Heart right ventricle (tissue), 16 donors: ENCODE data around the gene CFAP54. TPM values are rescaled to one million over a fixed set of nuclear protein-coding genes. Genes with fewer than 3 reads are reported as not detected.

Experiments used
- ATAC-seq, 8 donors: fragments of 200-7000 bp; cut with Tn5 transposase; one replicate each; pipeline ENCODE4 v1.9.1; 2020; ENCODE audit warnings: mild to moderate bottlenecking in 8 of 8, moderate library complexity in 8 of 8, moderate number of reproducible peaks in 1 of 8
- DNase-seq, 2 donors: peaks; one replicate each; pipeline ENCODE4 v3.0.0-alpha.2; 2020
- H3K27ac ChIP-seq, 10 donors: fragments of 200-600 bp; sonication (generic) in 2 of 10; one replicate each; pipeline versions ENCODE4 v1.5.0 to v1.8.0; 2020 to 2022; ENCODE audit warnings: mild to moderate bottlenecking in 3 of 10
- H3K27me3 ChIP-seq, 7 donors: fragments of 200-600 bp; one replicate each; pipeline ENCODE4 v1.8.0; 2021 to 2022; ENCODE audit warnings: mild to moderate bottlenecking in 2 of 7
- H3K36me3 ChIP-seq, 9 donors: fragments of 200-600 bp; sonication (generic) in 1 of 9; one replicate each; pipeline versions ENCODE4 v1.5.0 to v1.8.0; 2020 to 2022; ENCODE audit warnings: mild to moderate bottlenecking in 2 of 9
- H3K4me1 ChIP-seq, 9 donors: fragments of 200-600 bp; sonication (generic) in 1 of 9; one replicate each; pipeline versions ENCODE4 v1.5.0 to v1.8.0; 2020 to 2022; ENCODE audit warnings: mild to moderate bottlenecking in 4 of 9
- H3K4me3 ChIP-seq, 10 donors: fragments of 200-600 bp; sonication (generic) in 2 of 10; one replicate each; pipeline versions ENCODE4 v1.5.0 to v1.8.0; 2020 to 2022; ENCODE audit warnings: mild to moderate bottlenecking in 7 of 10, moderate library complexity in 2 of 10
- H3K9me3 ChIP-seq, 11 donors: fragments of 200-600 bp in 10 of 11; sonication (generic) in 2 of 11; one replicate each; pipeline versions ENCODE4 v1.5.0 to v1.8.0; 2013 to 2022; ENCODE audit warnings: mild to moderate bottlenecking in 2 of 11, control low read depth in 1 of 11, moderate library complexity in 1 of 11
- CTCF ChIP-seq, 9 donors: fragments of 200-600 bp; sonication (generic) in 2 of 9; IDR thresholded peaks; one replicate each; pipeline versions ENCODE4 v1.5.0 to v1.8.0; 2021 to 2022; ENCODE audit warnings: antibody characterized with exemption in 9 of 9, mild to moderate bottlenecking in 5 of 9, moderate library complexity in 1 of 9
- WGBS, 2 donors: extraction: QIAGEN DNeasy Blood & Tissue Kit; methylation state at CpG; one replicate each; pipeline ENCODE4 v1.1.7; 2013; ENCODE audit warnings: inconsistent platforms in 1 of 2; 5-methylcytosine and 5-hydroxymethylcytosine counted together
- intact Hi-C, 10 donors: fragments of 100-400 bp; cut with DNase I; formaldehyde crosslinking; loops; one replicate each; pipeline versions ENCODE4 v1.11.1 to v1.14.2; 2022
- polyA plus RNA-seq, 2 donors: library from polyadenylated mRNA; stranded (reverse); fragments of 200-250 nt; gene quantifications; one replicate each; pipeline ENCODE4 v1.2.3, GENCODE V29; 2013
- total RNA-seq, 10 donors: library from RNA; stranded (reverse); fragmentation: NEBNext Ultra II Directional in 3 of 10; extraction: Animal tissue kit (Norgen Biotek cat#: 25700) in 3 of 10; gene quantifications; one replicate each; pipeline versions ENCODE4 v1.2.1 to v1.2.4, GENCODE V29; 2021 to 2023
- donor health status: Arrhythmogenic right ventricular cardiomyopathy.
- donor health status: ischemic (EF 13 %, LVEDD 7.1; RV severe dilation, severe dysfunction).
- donor health status: healthy with polysubstance abuse.
- donor health status: DM: no; HTN: yes; CAD: no.
- donor health status: DM: no; HTN: no; CAD: no.
- donor health status: ischemic (EF 25% LVEDD 6.9; RV normal size, moderate dysfunction).
- donor health status: ischemic (EF 25% LVEDD 5.7; RV mildly dilated, moderate dysfunction).
- donor health status: healthy.
- donor health status: DM: yes; HTN: yes; CAD: no.
- donor health status: Ischemic cardiomyopathy.
- donor health status: ischemic (EF 35%, LVEDD 5.7; RV mildly dilated, moderate dysfunction).
- donor health status: nonischemic (EF 11% LVEDD 7.7; RV severe dilation, severe dysfunction).
- donor health status: DM: yes; HTN: yes; CAD: no.
- donor health status: PGD.
- donor health status: ischemic (EF 29% LVEDD 5.4; RV normal size, mild dysfunction).
- donor health status: nonischemic (EF 23%, LVEDD 6.1; RV moderate dilation, normal function).

The CFAP54 gene
- total and polyA plus RNA-seq, 12 donors, result 0.07 to 0.35 (median 0.21) TPM; not detected in 2

DNA sequence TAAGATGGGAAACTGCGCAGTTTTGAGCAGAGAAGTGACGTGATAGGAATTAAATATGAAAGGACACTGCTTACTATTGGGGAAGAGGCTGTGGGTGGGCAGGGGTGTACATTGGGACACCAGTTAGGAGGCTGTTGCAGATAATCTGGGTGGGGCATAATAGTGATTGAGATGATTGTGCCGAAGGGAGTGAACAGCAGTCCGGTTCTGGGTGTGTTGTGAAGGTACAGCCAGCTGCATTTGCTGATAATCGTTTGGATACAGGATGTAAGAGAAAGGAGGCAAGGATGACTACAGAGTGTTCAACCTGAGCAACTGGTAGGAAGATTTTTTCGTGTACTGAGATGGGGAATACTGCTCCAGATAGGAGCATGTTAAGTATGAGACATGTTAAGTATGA is 212.5 kb downstream of the CFAP54 start:
- no peak for TF ChIP-seq CTCF (IDR thresholded peaks at IDR 0.05)
- no peaks in the 10 kb centered on the region for H3K4me1 ChIP-seq
- no peaks in the 10 kb centered on the region for H3K27me3 ChIP-seq
- 63 to 75% methylated on average over 6 of the region's 6 CpGs for WGBS, 2 donors
- DNase-seq, result no peak
- no peak overlapping the region for H3K27ac ChIP-seq
- no peaks in the 10 kb centered on the region for H3K36me3 ChIP-seq
- ATAC-seq, result no peak
- peaks cover 0 to 4% (median 0%) of the 10 kb centered on the region in 11 donors for H3K9me3 ChIP-seq
- intact Hi-C loops, result no loop called here
- no peak overlapping the region for H3K4me3 ChIP-seq

GRCh38 chr12:96710127-96710745 is 220.9 kb downstream of the CFAP54 start:
- no peaks in the 10 kb centered on the region for H3K36me3 ChIP-seq
- no peak overlapping the region for H3K27ac ChIP-seq
- DNase-seq (no peak), ATAC-seq (no peak)
- H3K4me1 ChIP-seq, result no peaks in the 10 kb centered on the region
- H3K9me3 ChIP-seq, result no peaks in the 10 kb centered on the region
- no peak overlapping the region for H3K4me3 ChIP-seq
- intact Hi-C loops, result no loop called here
- no peak for TF ChIP-seq CTCF (IDR thresholded peaks at IDR 0.05)
- WGBS, 2 donors, result 49 to 69% methylated on average over 2 of the region's 2 CpGs
- no peaks in the 10 kb centered on the region for H3K27me3 ChIP-seq

- Histone ChIP-seq H3K4me1 (no peaks in the 10 kb centered on the region), H3K27me3 (no peaks in the 10 kb centered on the region), H3K27ac (no peak overlapping the region), H3K36me3 (no peaks in the 10 kb centered on the region), H3K4me3 (no peak overlapping the region), H3K9me3 (no peaks in the 10 kb centered on the region)
- no peak for TF ChIP-seq CTCF (IDR thresholded peaks at IDR 0.05)
- ATAC-seq, result no peak
- DNase-seq, result no peak
- intact Hi-C loops, result no loop called here
These were observed 222.0 kb downstream of the CFAP54 start for GRCh38 chr12:96711364-96711763.

DNA sequence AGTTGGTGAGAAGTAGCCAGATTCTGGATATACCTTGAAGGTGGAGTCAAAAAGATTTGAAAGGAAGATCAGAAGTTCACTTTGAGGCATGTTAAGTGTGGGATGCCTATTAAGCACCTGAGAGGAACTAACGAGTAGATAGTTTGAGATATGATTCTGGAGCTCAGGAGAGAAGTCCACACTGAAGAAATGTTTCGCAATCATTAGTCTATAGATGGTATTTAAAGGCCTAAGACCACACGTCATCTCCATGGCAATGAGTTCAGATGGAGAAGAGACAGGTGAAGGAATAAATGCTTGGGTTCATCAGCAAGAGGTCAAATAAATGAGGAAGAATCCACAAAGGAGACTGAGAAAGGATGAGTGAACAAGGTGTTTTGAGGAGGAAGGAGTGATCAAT is 224.8 kb downstream of the CFAP54 start:
- no peak overlapping the region for H3K27ac ChIP-seq

More for the DNA sequence above, 224.8 kb downstream of the CFAP54 start:
- no peaks in the 10 kb centered on the region for H3K9me3 ChIP-seq
- WGBS, 2 donors, result 80 to 82% methylated on average over 3 of the region's 3 CpGs
- ATAC-seq (no peak), DNase-seq (no peak)
- H3K27me3 ChIP-seq, result no peaks in the 10 kb centered on the region
- no peaks in the 10 kb centered on the region for H3K4me1 ChIP-seq
- H3K4me3 ChIP-seq, result no peak overlapping the region
- H3K36me3 ChIP-seq, result no peaks in the 10 kb centered on the region
- TF ChIP-seq CTCF (IDR thresholded peaks at IDR 0.05), result no peak
- intact Hi-C loops, result no loop called here
